GM18868 (cell line): Measurements from ENCODE around the gene LRRC8B.
"Not testable (repeated sequence)": the region's sequence is repeated elsewhere in the genome, so short reads cannot be mapped to it uniquely, and the experiment has no call there.

ENCODE experiments used
- ATAC-seq: cut with Tn5 transposase; IDR thresholded peaks from one replicate; pipeline ENCODE4 v1.9.1; 2021; ENCODE audit warnings: mild to moderate bottlenecking, moderate library complexity; ENCODE audit not compliant: unreplicated experiment

Gene LRRC8B

GRCh38 chr1:89523572-89524368 lies 859 bp upstream of the LRRC8B start:
- ATAC-seq, result peak; percentile 33

GRCh38 chr1:89525169-89525855 lies 683 bp downstream of the LRRC8B start:
- ATAC-seq, result peak; percentile 27

GRCh38 chr1:89527256-89527655 lies 2.6 kb downstream of the LRRC8B start:
- no peak for ATAC-seq

- ATAC-seq, result no peak
Measured at GRCh38 chr1:89527750-89528381, 3.2 kb downstream of the LRRC8B start.

GRCh38 chr1:89528382-89528780 lies 3.8 kb downstream of the LRRC8B start:
- ATAC-seq, result no peak

- ATAC-seq, result no peak
Measured at GRCh38 chr1:89529196-89529595, 4.6 kb downstream of the LRRC8B start.

- no peak for ATAC-seq
Measured at GRCh38 chr1:89530444-89531089, 5.9 kb downstream of the LRRC8B start.

- no peak for ATAC-seq
Measured at GRCh38 chr1:89531480-89532139, 7.0 kb downstream of the LRRC8B start.

- no peak for ATAC-seq
Measured at GRCh38 chr1:89532228-89532627, 7.6 kb downstream of the LRRC8B start.

GRCh38 chr1:89532866-89533265 lies 8.2 kb downstream of the LRRC8B start:
- no peak for ATAC-seq

GRCh38 chr1:89535537-89535936 lies 10.9 kb downstream of the LRRC8B start:
- no peak for ATAC-seq

- no peak for ATAC-seq
Measured at GRCh38 chr1:89536555-89537341, 12.1 kb downstream of the LRRC8B start.

- ATAC-seq, result no peak
Measured at GRCh38 chr1:89538361-89538760, 13.7 kb downstream of the LRRC8B start.

- ATAC-seq, result no peak
Measured at GRCh38 chr1:89539128-89539527, 14.5 kb downstream of the LRRC8B start.

- no peak for ATAC-seq
Measured at GRCh38 chr1:89540406-89540970, 15.9 kb downstream of the LRRC8B start.

GRCh38 chr1:89542345-89542744 lies 17.7 kb downstream of the LRRC8B start:
- ATAC-seq, result no peak

GRCh38 chr1:89543632-89544031 lies 19.0 kb downstream of the LRRC8B start:
- not testable (repeated sequence) for ATAC-seq

- ATAC-seq, result no peak
Measured at GRCh38 chr1:89545264-89546038, 20.8 kb downstream of the LRRC8B start.
